GM12878 (cell line): ENCODE results near the gene MEN1. TPM values are rescaled to one million over a fixed set of nuclear protein-coding genes. Genes with fewer than 3 reads are reported as not detected.

Experiments
- ATAC-seq: fragments of 200-7000 bp; cut with Tn5 transposase; 3 replicates; pipeline ENCODE4 v1.9.1; 2020; ENCODE audit warnings: mild to moderate bottlenecking, moderate library complexity
- BruUV-seq: library from RNA; stranded (reverse); fragments of 400-500 nt; replicated peaks from 2 replicates; lab custom pipeline; 2021; lab: Mats Ljungman, UMichigan
- CTCF ChIA-PET: fragments of 300-600 bp; sonication (Branson Sonifier 250); formaldehyde crosslinking; extraction: SDS; loops from one replicate; lab custom pipeline; 2021; ENCODE audit warnings: inconsistent platforms; lab: Yijun Ruan, JAX
- POLR2A ChIA-PET: fragments of 350-600 bp; formaldehyde crosslinking; extraction: SDS; loops from one replicate; lab custom pipeline; 2021; ENCODE audit warnings: inconsistent platforms; lab: Charles Lee
- RAD21 ChIA-PET: fragments of 300-600 bp; sonication (Branson Sonifier 250); formaldehyde crosslinking; loops from one replicate; lab custom pipeline; 2023; ENCODE audit warnings: antibody characterized with exemption; ENCODE audit not compliant: unreplicated experiment; lab: Charles Lee
- SMC1A ChIA-PET: fragments of 300-600 bp; sonication (Branson Sonifier 250); formaldehyde crosslinking; loops from one replicate; lab custom pipeline; 2023; ENCODE audit not compliant: unreplicated experiment, uncharacterized antibody; lab: Charles Lee
- DNase-seq: peaks from one replicate; pipeline ENCODE4 v3.0.0-alpha.2; 2011; ENCODE audit warnings: low read depth, low spot score
- FAIRE-seq: peaks from 3 replicates; lab custom pipeline; 2011; peaks lifted over from hg19 to GRCh38; lab: Jason Lieb, UNC
- H2AFZ ChIP-seq: 2 replicates; pipeline ENCODE4 v1.6.0; 2011; ENCODE audit warnings: low read depth, low read length, control low read depth; ENCODE audit not compliant: control insufficient read depth
- H3K27ac ChIP-seq: 2 replicates; pipeline ENCODE4 v1.5.1; 2011; ENCODE audit warnings: control low read depth; ENCODE audit not compliant: control insufficient read depth, insufficient read depth
- H3K27me3 ChIP-seq, 2 experiments: replicated peaks in 1 of 2; 2 replicates each; pipeline versions ENCODE4 v1.6.0 to v1.6.1; 2011; ENCODE audit warnings: low read length in 1 of 2; ENCODE audit not compliant: control insufficient read depth in 2 of 2, insufficient read depth in 2 of 2
- H3K36me3 ChIP-seq, 2 experiments: 2 replicates each; pipeline ENCODE4 v1.5.1; 2011; ENCODE audit warnings: low read length in 1 of 2; ENCODE audit not compliant: control insufficient read depth in 2 of 2, insufficient read depth in 2 of 2
- H3K4me1 ChIP-seq: 2 replicates; pipeline ENCODE4 v1.6.1; 2011; ENCODE audit warnings: mild to moderate bottlenecking, low read length, moderate library complexity, mixed read lengths; ENCODE audit not compliant: control insufficient read depth, insufficient read depth
- H3K4me2 ChIP-seq: 2 replicates; pipeline ENCODE4 v1.6.0; 2011; ENCODE audit warnings: control low read depth; ENCODE audit not compliant: control insufficient read depth, insufficient read depth
- H3K4me3 ChIP-seq: fragments of 200-600 bp; sonication (generic); 2 replicates; pipeline ENCODE4 v1.5.1; 2016
- H3K79me2 ChIP-seq: 2 replicates; pipeline ENCODE4 v1.6.0; 2011; ENCODE audit warnings: low read length; ENCODE audit not compliant: control insufficient read depth, insufficient read depth
- H3K9ac ChIP-seq: 2 replicates; pipeline ENCODE4 v1.8.0; 2011; ENCODE audit warnings: low read length, control low read depth, mixed read lengths; ENCODE audit not compliant: control insufficient read depth, insufficient read depth
- H3K9me3 ChIP-seq: replicated peaks from 3 replicates; pipeline ENCODE4 v1.5.1; 2011; ENCODE audit warnings: mild to moderate bottlenecking, low read length; ENCODE audit not compliant: control insufficient read depth, insufficient read depth
- H4K20me1 ChIP-seq: 2 replicates; pipeline ENCODE4 v1.6.0; 2011; ENCODE audit not compliant: control insufficient read depth, insufficient read depth
- ATF3 ChIP-seq: IDR thresholded peaks from 2 replicates; pipeline ENCODE4 v1.6.1; 2011; ENCODE audit warnings: low read depth, mild to moderate bottlenecking, low read length, moderate library complexity, borderline replicate concordance; ENCODE audit errors: extremely low read depth
- GATAD2B ChIP-seq: fragments of 450-650 bp; conservative IDR thresholded peaks from 2 replicates; pipeline ENCODE4 v1.6.1; 2017; ENCODE audit warnings: low read depth, mild to moderate bottlenecking, moderate library complexity
- LARP7 ChIP-seq: fragments of 450-650 bp; IDR thresholded peaks from 2 replicates; pipeline ENCODE4 v1.6.1; 2017; ENCODE audit warnings: mild to moderate bottlenecking
- NKRF ChIP-seq: fragments of 450-650 bp; conservative IDR thresholded peaks from 2 replicates; pipeline ENCODE4 v1.6.1; 2017; ENCODE audit warnings: mild to moderate bottlenecking, moderate library complexity
- REST ChIP-seq: IDR thresholded peaks from 2 replicates; pipeline ENCODE4 v1.6.1; 2012; ENCODE audit warnings: mild to moderate bottlenecking, low read depth, low read length
- ZNF24 ChIP-seq: fragments of 450-650 bp; IDR thresholded peaks from 2 replicates; pipeline ENCODE4 v1.6.1; 2017; ENCODE audit warnings: antibody characterized with exemption, mild to moderate bottlenecking
- WGBS: methylation state at CpG from one replicate; pipeline ENCODE4 v1.1.6; 2016; ENCODE audit warnings: low lambda C conversion rate; ENCODE audit not compliant: insufficient replicate concordance, insufficient coverage; ENCODE audit errors: missing lambda C conversion rate; 5-methylcytosine and 5-hydroxymethylcytosine counted together
- in situ Hi-C: fragments of 300-500 bp; cut with MboI; formaldehyde crosslinking; loops from 9 replicates; pipeline ENCODE4 v1.14.3; 2018; ENCODE audit warnings: mixed read lengths
- intact Hi-C: fragments of 100-400 bp; cut with micrococcal nuclease; formaldehyde crosslinking; loops from one replicate; pipeline ENCODE4 v1.14.2; 2022; ENCODE audit not compliant: unreplicated experiment
- polyA plus RNA-seq, 11 experiments: library from polyadenylated mRNA; depleted of rRNA in 4 of 11; unstranded in 6 of 11; stranded (reverse) in 5 of 11; fragments of >200 nt; fragmentation: Nextera tagmentation in 4 of 11; fragmentation: Illumina TruSeq in 1 of 11; extraction: Ambion mirVana in 4 of 11; extraction: Trizol in 1 of 11; gene quantifications; 1 replicate in 1 of 11; 2 replicates in 10 of 11; pipeline versions ENCODE4 v1.2.1 to v1.2.3, GENCODE V29; 2011 to 2016; ENCODE audit warnings: inconsistent platforms in 2 of 11, missing spikeins in 2 of 11, low read depth in 1 of 11
- total RNA-seq, 4 experiments: library from RNA; depleted of rRNA in 3 of 4; stranded (reverse); fragments of >200 nt in 3 of 4; fragmentation: Illumina TruSeq in 1 of 4; extraction: Trizol in 1 of 4; gene quantifications; 2 replicates each; pipeline versions ENCODE4 v1.2.1 to v1.2.3, GENCODE V29; 2013 to 2021

MEN1 gene
- total and polyA plus RNA-seq, 10 of the 15 experiments (the other 5 are each of a cell fraction or from before 2014, with no cell fraction given) = 2.5 to 39.7 (median 20.7) TPM

GRCh38 chr11:64838600-64839334, 28.4 kb upstream of the MEN1 start:
- ATAC-seq (no peak), FAIRE-seq (no peak)
- RAD21 ChIA-PET = no interaction called here
- POLR2A ChIA-PET = no interaction called here
- no peaks in the 10 kb centered on the region for H3K36me3 ChIP-seq
- H3K79me2 ChIP-seq = no peaks in the 10 kb centered on the region
- intact Hi-C loops = no loop called here
- no peaks in the 10 kb centered on the region for H3K27me3 ChIP-seq
- no peaks in the 10 kb centered on the region for H3K9me3 ChIP-seq
- CTCF ChIA-PET = interaction anchor here (1.6 kb wide), 1 partner anchor 9 kb away, joined by 3 read pairs; no protein-coding TSS in a partner anchor
- no TSS peak for BruUV-seq
- no peak overlapping the region for H3K27ac ChIP-seq
- peaks cover 4% of the 10 kb centered on the region for H3K4me1 ChIP-seq
- TF ChIP-seq NKRF (no peak), ZNF24 (no peak), GATAD2B (no peak), LARP7 (no peak), REST (no peak), ATF3 (no peak)
- TF ChIP-seq, all 136 proteins: peak for 0
- Histone ChIP-seq H3K4me2 (no peak overlapping the region), H4K20me1 (no peaks in the 10 kb centered on the region), H3K9ac (no peak overlapping the region), H2AFZ (no peak overlapping the region), H3K4me3 (no peak overlapping the region)
- in situ Hi-C loops = no loop called here
- no peak for DNase-seq
- 79% methylated on average over 28 of the region's 28 CpGs for WGBS
- SMC1A ChIA-PET = interaction anchor here (1.0 kb wide), 1 partner anchor 24 kb away, joined by 3 read pairs; no protein-coding TSS in a partner anchor
